Activated naive CD8-positive, alpha-beta T cell treated with anti-CD3 and anti-CD28 coated beads, Interleukin-2, amount 50 U/mL, for 24 hours (primary cell): ENCODE results near the gene FSIP1.

ENCODE experiments used
- ATAC-seq: fragments of 150-1000 bp; cut with Tn5 transposase; one replicate; pipeline ENCODE4 v1.10.0; 2021
- DNase-seq: peaks from one replicate; pipeline ENCODE4 v3.0.0; 2021
- H3K27ac Mint-ChIP-seq: one replicate; pipeline ENCODE4 v1.8.0; 2021; ENCODE audit warnings: mild to moderate bottlenecking, mixed read lengths
- H3K27me3 Mint-ChIP-seq: one replicate; pipeline ENCODE4 v1.8.0; 2021; ENCODE audit warnings: mixed read lengths
- H3K36me3 Mint-ChIP-seq: one replicate; pipeline ENCODE4 v1.8.0; 2021; ENCODE audit warnings: low read depth, mixed read lengths
- H3K4me1 Mint-ChIP-seq: one replicate; pipeline ENCODE4 v1.8.0; 2021; ENCODE audit warnings: mixed read lengths
- H3K4me3 Mint-ChIP-seq: one replicate; pipeline ENCODE4 v1.8.0; 2021; ENCODE audit warnings: mild to moderate bottlenecking, moderate library complexity, mixed read lengths
- H3K9me3 Mint-ChIP-seq: one replicate; pipeline ENCODE4 v1.8.0; 2021; ENCODE audit warnings: mixed read lengths

Gene FSIP1

GRCh38 chr15:39752991-39753390 lies 29.6 kb downstream of the FSIP1 start:
- Mint-ChIP-seq H3K9me3 (no peaks in the 10 kb centered on the region), H3K27ac (no peak overlapping the region), H3K27me3 (peaks cover 21% of the 10 kb centered on the region), H3K4me1 (no peaks in the 10 kb centered on the region), H3K4me3 (no peak overlapping the region), H3K36me3 (no peaks in the 10 kb centered on the region)
- ATAC-seq (no peak), DNase-seq (no peak)

GRCh38 chr15:39752246-39752645 lies 30.4 kb downstream of the FSIP1 start:
- DNase-seq (no peak), ATAC-seq (no peak)
- no peaks in the 10 kb centered on the region for H3K9me3 Mint-ChIP-seq
- H3K27ac Mint-ChIP-seq = no peak overlapping the region
- no peak overlapping the region for H3K4me3 Mint-ChIP-seq
- no peaks in the 10 kb centered on the region for H3K36me3 Mint-ChIP-seq
- H3K27me3 Mint-ChIP-seq = peaks cover 23% of the 10 kb centered on the region
- no peaks in the 10 kb centered on the region for H3K4me1 Mint-ChIP-seq

- Mint-ChIP-seq H3K27me3 (peaks cover 17% of the 10 kb centered on the region), H3K36me3 (no peaks in the 10 kb centered on the region), H3K4me1 (no peaks in the 10 kb centered on the region), H3K4me3 (no peak overlapping the region), H3K27ac (no peak overlapping the region), H3K9me3 (no peaks in the 10 kb centered on the region)
- ATAC-seq = no peak
- DNase-seq = no peak
Observed at GRCh38 chr15:39748276-39748675, 34.4 kb downstream of the FSIP1 start.

GRCh38 chr15:39747326-39747725 lies 35.3 kb downstream of the FSIP1 start:
- peaks cover 19% of the 10 kb centered on the region for H3K27me3 Mint-ChIP-seq
- H3K4me3 Mint-ChIP-seq = no peak overlapping the region
- no peak for ATAC-seq
- no peaks in the 10 kb centered on the region for H3K9me3 Mint-ChIP-seq
- no peak overlapping the region for H3K27ac Mint-ChIP-seq
- no peaks in the 10 kb centered on the region for H3K36me3 Mint-ChIP-seq
- no peak for DNase-seq
- H3K4me1 Mint-ChIP-seq = no peaks in the 10 kb centered on the region

- Mint-ChIP-seq H3K9me3 (no peaks in the 10 kb centered on the region), H3K27me3 (peaks cover 19% of the 10 kb centered on the region), H3K4me1 (no peaks in the 10 kb centered on the region), H3K4me3 (no peak overlapping the region), H3K36me3 (no peaks in the 10 kb centered on the region), H3K27ac (no peak overlapping the region)
- ATAC-seq = no peak
- DNase-seq = no peak
Observed at GRCh38 chr15:39746714-39747276, 35.8 kb downstream of the FSIP1 start.

GRCh38 chr15:39746176-39746575 lies 36.5 kb downstream of the FSIP1 start:
- no peak overlapping the region for H3K27ac Mint-ChIP-seq
- ATAC-seq (no peak), DNase-seq (no peak)
- H3K27me3 Mint-ChIP-seq = peaks cover 16% of the 10 kb centered on the region
- H3K4me3 Mint-ChIP-seq = no peak overlapping the region
- H3K36me3 Mint-ChIP-seq = no peaks in the 10 kb centered on the region
- no peaks in the 10 kb centered on the region for H3K4me1 Mint-ChIP-seq
- H3K9me3 Mint-ChIP-seq = no peaks in the 10 kb centered on the region

GRCh38 chr15:39745415-39745814 lies 37.2 kb downstream of the FSIP1 start:
- Mint-ChIP-seq H3K27me3 (peaks cover 16% of the 10 kb centered on the region), H3K9me3 (no peaks in the 10 kb centered on the region), H3K27ac (no peak overlapping the region), H3K36me3 (no peaks in the 10 kb centered on the region), H3K4me3 (no peak overlapping the region), H3K4me1 (no peaks in the 10 kb centered on the region)
- ATAC-seq (no peak), DNase-seq (no peak)

- H3K27me3 Mint-ChIP-seq = peaks cover 14% of the 10 kb centered on the region
- no peak overlapping the region for H3K27ac Mint-ChIP-seq
Observed at GRCh38 chr15:39744334-39745103, 38.1 kb downstream of the FSIP1 start.

GRCh38 chr15:39743611-39744010 lies 39.0 kb downstream of the FSIP1 start:
- no peaks in the 10 kb centered on the region for H3K9me3 Mint-ChIP-seq
- H3K36me3 Mint-ChIP-seq = no peaks in the 10 kb centered on the region
- ATAC-seq (no peak), DNase-seq (no peak)
- no peak overlapping the region for H3K4me3 Mint-ChIP-seq
- peaks cover 11% of the 10 kb centered on the region for H3K27me3 Mint-ChIP-seq
- no peaks in the 10 kb centered on the region for H3K4me1 Mint-ChIP-seq
- H3K27ac Mint-ChIP-seq = no peak overlapping the region

More at GRCh38 chr15:39744334-39745103, 38.1 kb downstream of the FSIP1 start:
- Mint-ChIP-seq H3K9me3 (no peaks in the 10 kb centered on the region), H3K4me3 (no peak overlapping the region), H3K4me1 (no peaks in the 10 kb centered on the region), H3K36me3 (no peaks in the 10 kb centered on the region)
- ATAC-seq = no peak
- DNase-seq = no peak

- H3K4me3 Mint-ChIP-seq = no peak overlapping the region
- H3K27me3 Mint-ChIP-seq = peaks cover 8% of the 10 kb centered on the region
- ATAC-seq (no peak), DNase-seq (no peak)
- no peak overlapping the region for H3K27ac Mint-ChIP-seq
- no peaks in the 10 kb centered on the region for H3K4me1 Mint-ChIP-seq
- H3K9me3 Mint-ChIP-seq = no peaks in the 10 kb centered on the region
- no peaks in the 10 kb centered on the region for H3K36me3 Mint-ChIP-seq
Observed at GRCh38 chr15:39741258-39741657, 41.4 kb downstream of the FSIP1 start.

GRCh38 chr15:39738998-39739397 lies 43.6 kb downstream of the FSIP1 start:
- ATAC-seq = no peak
- H3K36me3 Mint-ChIP-seq = no peaks in the 10 kb centered on the region
- H3K4me1 Mint-ChIP-seq = no peaks in the 10 kb centered on the region
- no peak overlapping the region for H3K27ac Mint-ChIP-seq
- H3K9me3 Mint-ChIP-seq = no peaks in the 10 kb centered on the region
- no peak overlapping the region for H3K4me3 Mint-ChIP-seq
- H3K27me3 Mint-ChIP-seq = peaks cover 6% of the 10 kb centered on the region
- no peak for DNase-seq

GRCh38 chr15:39737196-39737550 lies 45.5 kb downstream of the FSIP1 start:
- no peak for ATAC-seq
- no peak for DNase-seq
- Mint-ChIP-seq H3K9me3 (no peaks in the 10 kb centered on the region), H3K4me1 (no peaks in the 10 kb centered on the region), H3K27me3 (peaks cover 3% of the 10 kb centered on the region), H3K27ac (no peak overlapping the region), H3K4me3 (no peak overlapping the region), H3K36me3 (no peaks in the 10 kb centered on the region)

- no peaks in the 10 kb centered on the region for H3K4me1 Mint-ChIP-seq
Observed at GRCh38 chr15:39736412-39737195, 46.0 kb downstream of the FSIP1 start.

GRCh38 chr15:39735120-39735717 lies 47.4 kb downstream of the FSIP1 start:
- ATAC-seq = no peak
- no peak for DNase-seq
- Mint-ChIP-seq H3K27ac (no peak overlapping the region), H3K36me3 (no peaks in the 10 kb centered on the region), H3K27me3 (peaks cover 3% of the 10 kb centered on the region), H3K4me1 (no peaks in the 10 kb centered on the region), H3K9me3 (no peaks in the 10 kb centered on the region), H3K4me3 (no peak overlapping the region)

More at GRCh38 chr15:39736412-39737195, 46.0 kb downstream of the FSIP1 start:
- H3K9me3 Mint-ChIP-seq = no peaks in the 10 kb centered on the region
- ATAC-seq = no peak
- peaks cover 3% of the 10 kb centered on the region for H3K27me3 Mint-ChIP-seq
- DNase-seq = no peak
- H3K27ac Mint-ChIP-seq = no peak overlapping the region
- no peak overlapping the region for H3K4me3 Mint-ChIP-seq
- no peaks in the 10 kb centered on the region for H3K36me3 Mint-ChIP-seq

GRCh38 chr15:39731266-39731665 lies 51.4 kb downstream of the FSIP1 start:
- no peak for ATAC-seq
- no peak for DNase-seq
- H3K4me3 Mint-ChIP-seq = no peak overlapping the region
- H3K36me3 Mint-ChIP-seq = no peaks in the 10 kb centered on the region
- H3K9me3 Mint-ChIP-seq = no peaks in the 10 kb centered on the region
- no peak overlapping the region for H3K27ac Mint-ChIP-seq
- no peaks in the 10 kb centered on the region for H3K4me1 Mint-ChIP-seq
- peaks cover 2% of the 10 kb centered on the region for H3K27me3 Mint-ChIP-seq
